ENCODE data around the gene CHTOP.
"Not testable (repeated sequence)": the region's sequence is repeated elsewhere in the genome, so short reads cannot be mapped to it uniquely, and the experiment has no call there.

CHTOP gene

GRCh38 chr1:153659175-153659534 is 25.3 kb downstream of the CHTOP start:
- DNase-seq = no peak

GRCh38 chr1:153659656-153660055 is 25.8 kb downstream of the CHTOP start:
- no peak for DNase-seq

- no peak for DNase-seq
These were observed 27.3 kb downstream of the CHTOP start for GRCh38 chr1:153661111-153661708.

- DNase-seq = no peak
These were observed 28.4 kb downstream of the CHTOP start for GRCh38 chr1:153662269-153662668.

GRCh38 chr1:153663211-153663610 is 29.3 kb downstream of the CHTOP start:
- DNase-seq = no peak

- DNase-seq = no peak
These were observed 33.6 kb downstream of the CHTOP start for GRCh38 chr1:153667439-153667838.

GRCh38 chr1:153668672-153669071 is 34.8 kb downstream of the CHTOP start:
- not testable (repeated sequence) for DNase-seq

GRCh38 chr1:153669606-153670005 is 35.7 kb downstream of the CHTOP start:
- no peak for DNase-seq

GRCh38 chr1:153670257-153670858 is 36.5 kb downstream of the CHTOP start:
- no peak for DNase-seq

GRCh38 chr1:153670859-153671627 is 37.2 kb downstream of the CHTOP start, which contains the start of gene ILF2:
TSS of gene ILF2 (minus strand) at chr1:153670993. CDS start at chr1:153670922, 71 bp downstream.
- peak; percentile 54 to 98 (median 89) for DNase-seq

GRCh38 chr1:153671628-153672353 is 37.9 kb downstream of the CHTOP start:
- peak in 4 of 51 donors; percentile 18 to 38 (median 27) for DNase-seq

- no peak for DNase-seq
These were observed 39.6 kb downstream of the CHTOP start for GRCh38 chr1:153673511-153673910.

GRCh38 chr1:153677718-153678518 is 44.1 kb downstream of the CHTOP start:
- peak in 22 of 51 donors; percentile 3 to 47 (median 20) for DNase-seq

GRCh38 chr1:153678519-153679336 is 44.9 kb downstream of the CHTOP start, which contains the start of gene NPR1:
TSS of gene NPR1 (plus strand) at chr1:153678688. CDS start at chr1:153679109, 421 bp downstream.
- peak in 5 of 51 donors; percentile 2 to 7 (median 6) for DNase-seq

- DNase-seq = no peak
These were observed 45.7 kb downstream of the CHTOP start for GRCh38 chr1:153679337-153680119.

- no peak for DNase-seq
These were observed 46.2 kb downstream of the CHTOP start for GRCh38 chr1:153680120-153680403.

GRCh38 chr1:153682730-153683129 is 48.9 kb downstream of the CHTOP start:
- no peak for DNase-seq

GRCh38 chr1:153683854-153684253 is 50.0 kb downstream of the CHTOP start:
- DNase-seq = no peak

GRCh38 chr1:153684892-153685291 is 51.0 kb downstream of the CHTOP start:
- DNase-seq = no peak
